Astrocyte of the spinal cord (primary cell): ENCODE measurements around the gene TP53TG5.

Source experiments
- DNase-seq: peaks from one replicate; pipeline ENCODE4 v3.0.0; 2011; ENCODE audit warnings: low read depth, low spot score
- H3K4me3 ChIP-seq: 2 replicates; pipeline ENCODE4 v1.5.1; 2011; ENCODE audit warnings: low read depth, mild to moderate bottlenecking, low read length, moderate library complexity
- CTCF ChIP-seq: IDR thresholded peaks from 2 replicates; pipeline ENCODE4 v1.5.1; 2012; ENCODE audit warnings: low read depth, mild to moderate bottlenecking, low read length, inconsistent platforms
- in situ Hi-C: cut with HindIII; loops from 2 replicates; pipeline ENCODE4 v1.10.0; 2017; ENCODE audit warnings: low sequenced_read_pairs

TP53TG5 gene

GRCh38 chr20:45409521-45410272, 31.6 kb upstream of the TP53TG5 start:
- in situ Hi-C loops, result no loop called here
- no peak for TF ChIP-seq CTCF
- H3K4me3 ChIP-seq, result no peak overlapping the region
- no peak for DNase-seq

- TF ChIP-seq CTCF, result no peak
- in situ Hi-C loops, result no loop called here
- DNase-seq, result no peak
- no peak overlapping the region for H3K4me3 ChIP-seq
Measured at GRCh38 chr20:45408646-45409213, 30.6 kb upstream of the TP53TG5 start.

GRCh38 chr20:45407783-45408645, 29.9 kb upstream of the TP53TG5 start, which contains the start of gene DBNDD2:
Gene DBNDD2 (plus strand): TSS chr20:45408289. CDS start chr20:45408468, 179 bp downstream.
- no peak for TF ChIP-seq CTCF
- peak within 1 kb of the TSS; percentile 49 for H3K4me3 ChIP-seq
- no peak for DNase-seq
- in situ Hi-C loops, result no loop called here

GRCh38 chr20:45407067-45407745, 29.1 kb upstream of the TP53TG5 start:
- H3K4me3 ChIP-seq, result peak overlapping the region; percentile 49
- DNase-seq, result peak; percentile 10
- no peak for TF ChIP-seq CTCF
- in situ Hi-C loops, result no loop called here

- DNase-seq, result peak; percentile 3
- in situ Hi-C loops, result no loop called here
- no peak for TF ChIP-seq CTCF
- peak overlapping the region; percentile 49 for H3K4me3 ChIP-seq
Measured at GRCh38 chr20:45406260-45407066, 28.3 kb upstream of the TP53TG5 start.
